ENCODE data around the gene SWSAP1.

SWSAP1 gene

GRCh38 chr19:11355160-11356073, 19.0 kb upstream of the SWSAP1 start, which contains the start of gene PLPPR2:
PLPPR2 (plus strand) TSS chr19:11355432; CDS start chr19:11357674, 2,242 bp downstream.
- peak; percentile 97 for DNase-seq (ENCODE audit: low spot score)

GRCh38 chr19:11356074-11356397, 18.4 kb upstream of the SWSAP1 start:
- no peak for DNase-seq (ENCODE audit: low spot score)

- DNase-seq (ENCODE audit: low spot score): no peak
These were observed 17.6 kb upstream of the SWSAP1 start for GRCh38 chr19:11356676-11357550.

- no peak for DNase-seq (ENCODE audit: low spot score)
These were observed 15.0 kb upstream of the SWSAP1 start for GRCh38 chr19:11359421-11359820.

- no peak for DNase-seq (ENCODE audit: low spot score)
These were observed 13.3 kb upstream of the SWSAP1 start for GRCh38 chr19:11361037-11361770.

GRCh38 chr19:11361771-11362731, 12.4 kb upstream of the SWSAP1 start:
- no peak for DNase-seq (ENCODE audit: low spot score)

GRCh38 chr19:11363881-11364280, 10.6 kb upstream of the SWSAP1 start:
- no peak for DNase-seq (ENCODE audit: low spot score)

DNA sequence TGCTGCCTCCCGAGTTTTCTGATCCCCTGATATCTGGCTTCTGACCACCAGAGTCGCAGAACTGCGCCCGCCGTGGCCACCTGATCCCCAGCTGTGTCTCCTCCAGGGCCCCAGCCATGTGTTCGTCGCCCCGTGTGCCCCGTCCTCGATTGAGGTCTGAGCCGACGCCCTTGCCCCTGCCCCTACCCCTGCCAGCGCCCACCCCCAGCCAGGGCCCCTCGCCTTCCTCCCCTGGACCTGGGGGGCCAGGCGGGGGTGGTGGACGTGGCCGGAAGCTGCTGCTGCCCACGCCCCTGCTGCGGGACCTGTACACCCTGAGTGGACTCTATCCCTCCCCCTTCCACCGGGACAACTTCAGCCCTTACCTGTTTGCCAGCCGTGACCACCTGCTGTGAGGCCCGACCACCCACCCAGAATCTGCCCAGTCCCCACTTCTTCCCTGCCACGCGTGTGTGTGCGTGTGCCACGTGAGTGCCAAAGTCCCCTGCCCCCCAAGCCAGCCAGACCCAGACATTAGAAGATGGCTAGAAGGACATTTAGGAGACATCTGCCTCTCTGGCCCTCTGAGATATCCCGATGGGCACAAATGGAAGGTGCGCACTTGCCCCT, 10.1 kb upstream of the SWSAP1 start:
- DNase-seq (ENCODE audit: low spot score): no peak

DNA sequence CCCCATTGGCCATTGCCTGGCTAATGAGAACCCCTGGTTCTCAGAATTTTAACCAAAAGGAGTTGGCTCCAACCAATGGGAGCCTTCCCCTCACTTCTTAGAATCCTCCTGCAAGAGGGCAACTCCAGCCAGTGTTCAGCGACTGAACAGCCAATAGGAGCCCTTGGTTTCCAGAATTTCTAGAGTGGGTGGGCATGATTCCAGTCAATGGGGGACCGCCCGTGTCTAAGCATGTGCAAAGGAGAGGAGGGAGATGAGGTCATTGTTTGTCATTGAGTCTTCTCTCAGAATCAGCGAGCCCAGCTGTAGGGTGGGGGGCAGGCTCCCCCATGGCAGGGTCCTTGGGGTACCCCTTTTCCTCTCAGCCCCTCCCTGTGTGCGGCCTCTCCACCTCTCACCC, 9.5 kb upstream of the SWSAP1 start:
- no peak for DNase-seq (ENCODE audit: low spot score)

DNA sequence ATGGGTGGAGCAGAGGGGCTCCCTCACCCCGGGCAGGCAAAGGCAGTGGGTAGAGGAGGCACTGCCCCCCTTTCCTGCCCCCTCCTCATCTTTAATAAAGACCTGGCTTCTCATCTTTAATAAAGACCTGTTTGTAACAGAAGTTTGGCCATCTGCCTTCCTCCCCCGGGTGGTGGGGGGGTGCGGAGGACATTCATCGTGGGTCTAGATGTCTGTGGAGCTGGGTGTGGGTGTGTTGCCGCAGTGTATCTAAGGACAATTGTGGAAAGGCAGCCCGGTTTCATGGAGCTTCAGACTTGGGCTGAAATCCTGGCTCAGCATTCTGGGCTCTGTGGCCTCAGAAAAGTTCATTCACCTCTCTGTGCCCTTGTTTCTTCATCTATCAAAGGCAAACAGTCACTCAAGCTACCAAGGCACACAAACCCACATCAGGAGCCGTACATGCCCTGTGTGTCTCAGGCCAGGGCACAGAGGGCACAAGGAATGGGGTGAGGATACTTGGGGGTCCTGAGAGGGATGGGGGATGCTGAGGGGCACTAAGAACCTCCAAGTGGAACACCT, 8.8 kb upstream of the SWSAP1 start:
- no peak for DNase-seq (ENCODE audit: low spot score)

DNA sequence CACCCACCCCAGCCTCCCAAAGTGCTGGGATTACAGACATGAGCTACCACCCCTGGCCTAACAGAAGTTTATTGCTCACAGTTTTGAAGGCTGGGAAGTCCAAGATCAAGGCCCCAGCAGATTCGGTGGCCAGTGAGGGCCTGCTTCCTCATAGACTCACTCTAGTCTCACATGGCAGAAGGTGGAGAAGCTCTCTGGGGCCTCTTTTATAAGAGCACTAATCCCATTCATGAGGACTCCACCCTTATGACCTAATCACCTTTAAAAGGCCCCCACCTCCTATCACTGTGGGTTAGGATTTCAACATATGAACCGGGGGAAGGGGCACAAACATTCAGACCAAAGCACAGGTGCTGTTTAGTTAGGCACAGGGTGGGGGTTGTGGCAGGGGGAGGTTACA, 6.9 kb upstream of the SWSAP1 start:
- DNase-seq (ENCODE audit: low spot score): no peak

DNA sequence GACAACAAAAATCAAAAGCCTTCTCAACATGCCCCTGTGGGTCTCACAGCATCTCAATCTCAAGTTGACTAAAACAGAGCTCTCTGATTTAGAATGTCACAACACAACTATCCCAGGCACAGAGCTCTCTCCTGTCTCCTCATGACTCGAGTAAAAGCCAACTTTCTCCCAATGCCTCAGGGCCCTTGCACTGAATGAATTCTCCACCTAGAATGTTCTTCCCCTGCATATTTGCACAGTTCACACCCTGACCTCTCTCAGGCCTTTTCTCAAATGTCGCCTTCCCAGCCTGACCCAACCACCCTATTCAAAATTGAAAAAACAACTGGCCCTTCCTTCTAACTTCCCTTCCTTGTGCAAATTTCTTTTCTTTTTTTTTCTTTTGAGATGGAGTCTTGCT, 3.7 kb upstream of the SWSAP1 start:
- no peak for DNase-seq (ENCODE audit: low spot score)

- DNase-seq (ENCODE audit: low spot score): no peak
These were observed 1.1 kb upstream of the SWSAP1 start for GRCh38 chr19:11373166-11373884.

DNA sequence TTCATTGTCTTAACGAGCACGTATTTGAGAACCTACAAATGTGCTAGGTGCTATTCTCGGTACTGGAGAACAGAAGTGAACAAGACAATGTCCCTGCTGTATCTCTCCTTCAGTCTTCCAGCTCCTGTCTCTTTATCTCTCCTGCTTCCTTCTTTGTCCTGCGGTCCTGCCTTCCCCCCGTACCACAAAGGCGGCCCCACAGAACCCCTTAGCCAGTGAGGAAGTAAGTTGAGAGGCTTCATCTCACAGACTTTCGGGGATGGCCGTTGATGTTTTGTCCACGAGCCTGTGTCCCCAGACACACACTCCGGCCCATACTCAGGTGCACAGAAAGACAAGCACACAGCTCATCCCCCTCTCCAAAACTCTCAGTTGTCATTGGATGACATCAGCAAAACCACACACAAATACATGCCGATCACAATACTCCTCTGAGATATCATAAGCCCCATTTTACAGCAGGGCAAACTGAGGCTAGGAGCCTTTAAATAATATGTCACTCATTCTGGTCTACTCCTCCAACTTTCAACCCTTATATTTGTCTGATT, 507 bp upstream of the SWSAP1 start:
- no peak for DNase-seq (ENCODE audit: low spot score)

DNA sequence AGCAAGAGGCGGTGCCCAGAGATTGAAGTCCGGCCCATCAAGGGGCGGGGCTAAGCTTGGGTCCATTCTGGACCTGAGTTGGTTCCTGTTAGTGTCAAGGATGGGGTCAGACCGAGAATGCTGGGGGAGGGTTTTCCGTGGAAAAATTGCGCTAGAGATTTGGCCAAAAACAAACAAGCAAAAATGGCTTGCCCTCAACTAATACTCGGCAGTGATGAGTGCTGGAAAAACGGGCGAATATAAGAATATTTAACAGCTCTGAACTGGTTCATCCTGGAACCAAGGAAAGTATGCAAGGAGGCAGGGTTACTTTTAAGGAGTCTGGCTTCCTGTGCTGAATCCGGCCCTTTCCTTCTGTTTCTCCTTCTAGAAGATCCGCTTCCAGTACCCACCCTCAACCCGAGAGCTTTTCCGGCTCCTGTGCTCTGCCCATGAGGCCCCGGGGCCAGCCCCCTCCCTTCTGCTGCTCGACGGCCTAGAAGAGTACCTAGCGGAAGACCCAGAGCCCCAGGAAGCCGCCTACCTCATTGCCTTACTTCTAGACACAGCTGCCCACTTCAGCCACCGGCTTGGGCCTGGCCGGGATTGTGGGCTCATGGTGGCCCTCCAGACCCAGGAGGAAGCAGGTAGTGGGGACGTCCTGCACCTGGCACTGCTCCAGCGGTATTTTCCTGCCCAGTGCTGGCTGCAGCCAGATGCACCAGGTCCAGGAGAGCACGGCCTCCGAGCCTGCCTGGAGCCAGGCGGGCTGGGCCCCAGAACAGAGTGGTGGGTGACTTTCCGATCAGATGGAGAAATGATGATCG, 880 bp downstream of the SWSAP1 start:
- DNase-seq (ENCODE audit: low spot score): no peak

DNA sequence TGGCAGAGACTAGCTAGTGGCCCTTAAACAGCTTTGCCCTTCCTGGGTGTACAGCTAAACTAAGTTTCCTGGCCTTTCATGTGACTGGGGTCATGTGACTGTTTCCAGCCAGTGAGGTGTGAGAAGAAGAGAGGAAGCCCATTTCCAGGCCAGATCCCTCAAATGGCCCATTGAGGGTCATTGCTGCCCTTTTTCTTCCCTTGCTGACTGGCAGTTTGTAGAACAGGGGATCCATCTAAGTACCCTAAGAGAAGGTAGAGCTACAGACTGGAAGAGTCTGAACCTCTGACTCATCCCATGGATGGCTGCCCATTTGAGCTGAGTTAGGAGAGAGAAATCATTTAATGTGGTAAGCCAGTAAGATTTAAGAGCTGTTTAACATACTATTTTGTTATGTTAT, 2.8 kb downstream of the SWSAP1 start:
- peak; percentile 64 for DNase-seq (ENCODE audit: low spot score)

- no peak for DNase-seq (ENCODE audit: low spot score)
These were observed 3.3 kb downstream of the SWSAP1 start for GRCh38 chr19:11377756-11378155.
